HFFc6 (cell line): ENCODE measurements around the gene IL32. TPM values are rescaled to one million over a fixed set of nuclear protein-coding genes. Genes with fewer than 3 reads are reported as not detected.
"Not testable (repeated sequence)": the region's sequence is repeated elsewhere in the genome, so short reads cannot be mapped to it uniquely, and the experiment has no call there.

Experiments used
- DNase-seq: peaks from one replicate; pipeline ENCODE4 v3.0.0-alpha.2; 2018
- H3K27ac Mint-ChIP-seq: 2 replicates; pipeline ENCODE4 v1.8.0; 2020; ENCODE audit warnings: mild to moderate bottlenecking, mixed read lengths
- H3K27me3 Mint-ChIP-seq: 2 replicates; pipeline ENCODE4 v1.8.0; 2021; ENCODE audit warnings: mild to moderate bottlenecking, moderate library complexity, mixed read lengths; ENCODE audit not compliant: insufficient read depth
- H3K36me3 Mint-ChIP-seq: 2 replicates; pipeline ENCODE4 v1.8.0; 2021; ENCODE audit warnings: low read depth, mixed read lengths
- H3K4me1 Mint-ChIP-seq: 2 replicates; pipeline ENCODE4 v1.8.0; 2020; ENCODE audit warnings: low read depth, mixed read lengths
- H3K4me3 Mint-ChIP-seq: 2 replicates; pipeline ENCODE4 v1.8.0; 2020; ENCODE audit warnings: mild to moderate bottlenecking, moderate library complexity, mixed read lengths
- H3K9me3 Mint-ChIP-seq: 2 replicates; pipeline ENCODE4 v1.8.0; 2020; ENCODE audit warnings: mild to moderate bottlenecking, mixed read lengths
- total RNA-seq, 6 experiments: library from RNA; stranded (reverse); fragmentation: NEBNext Ultra II Directional; extraction: Animal tissue kit (Norgen Biotek cat#: 25700); gene quantifications; 2 replicates in 1 of 6; 3 replicates in 5 of 6; pipeline ENCODE4 v1.2.3, GENCODE V29; 2021
- TF ChIP-seq, protein P1 (sequence below): fragments of 200-600 bp; sonication (generic); IDR thresholded peaks from 2 replicates; pipeline ENCODE4 v1.5.0; 2021; ENCODE audit warnings: antibody characterized with exemption, mild to moderate bottlenecking

Gene IL32
- total RNA-seq, 6 experiments from 2014 or later, result 1.00 to 2.3 (median 1.7) TPM

- H3K27ac Mint-ChIP-seq, result no peak overlapping the region
- no peak overlapping the region for H3K4me3 Mint-ChIP-seq
- H3K9me3 Mint-ChIP-seq, result no peaks in the 10 kb centered on the region
- H3K27me3 Mint-ChIP-seq, result peaks cover 13% of the 10 kb centered on the region
- peaks cover 8% of the 10 kb centered on the region for H3K4me1 Mint-ChIP-seq
- no peak for DNase-seq
- TF ChIP-seq, protein P1, sequence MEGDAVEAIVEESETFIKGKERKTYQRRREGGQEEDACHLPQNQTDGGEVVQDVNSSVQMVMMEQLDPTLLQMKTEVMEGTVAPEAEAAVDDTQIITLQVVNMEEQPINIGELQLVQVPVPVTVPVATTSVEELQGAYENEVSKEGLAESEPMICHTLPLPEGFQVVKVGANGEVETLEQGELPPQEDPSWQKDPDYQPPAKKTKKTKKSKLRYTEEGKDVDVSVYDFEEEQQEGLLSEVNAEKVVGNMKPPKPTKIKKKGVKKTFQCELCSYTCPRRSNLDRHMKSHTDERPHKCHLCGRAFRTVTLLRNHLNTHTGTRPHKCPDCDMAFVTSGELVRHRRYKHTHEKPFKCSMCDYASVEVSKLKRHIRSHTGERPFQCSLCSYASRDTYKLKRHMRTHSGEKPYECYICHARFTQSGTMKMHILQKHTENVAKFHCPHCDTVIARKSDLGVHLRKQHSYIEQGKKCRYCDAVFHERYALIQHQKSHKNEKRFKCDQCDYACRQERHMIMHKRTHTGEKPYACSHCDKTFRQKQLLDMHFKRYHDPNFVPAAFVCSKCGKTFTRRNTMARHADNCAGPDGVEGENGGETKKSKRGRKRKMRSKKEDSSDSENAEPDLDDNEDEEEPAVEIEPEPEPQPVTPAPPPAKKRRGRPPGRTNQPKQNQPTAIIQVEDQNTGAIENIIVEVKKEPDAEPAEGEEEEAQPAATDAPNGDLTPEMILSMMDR, result no peak
- H3K36me3 Mint-ChIP-seq, result no peaks in the 10 kb centered on the region
These were observed 10.3 kb upstream of the IL32 start for GRCh38 chr16:3054965-3055733.

DNA sequence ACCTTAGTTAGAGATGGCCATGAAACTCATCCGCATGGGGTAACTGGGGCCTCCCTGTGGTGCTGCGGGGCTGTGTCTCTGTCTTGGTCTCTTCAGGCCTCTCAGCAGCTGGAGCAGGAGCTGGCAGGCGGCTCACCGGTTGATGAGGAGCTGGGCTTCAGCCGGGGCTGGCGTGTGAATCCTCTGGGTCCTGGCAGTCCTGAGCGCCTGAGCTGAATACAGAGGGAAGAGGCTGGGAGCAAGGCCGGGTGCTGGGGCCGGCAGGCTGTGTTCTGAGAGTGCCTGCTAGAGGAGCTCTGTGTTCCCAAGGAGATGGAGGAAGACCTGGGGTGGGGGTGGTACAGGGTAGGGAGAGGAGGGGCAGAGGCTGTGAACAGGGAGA, 9.7 kb upstream of the IL32 start:
- H3K27me3 Mint-ChIP-seq, DNase-seq, H3K4me3 Mint-ChIP-seq, H3K27ac Mint-ChIP-seq, H3K36me3 Mint-ChIP-seq, H3K4me1 Mint-ChIP-seq, H3K9me3 Mint-ChIP-seq: not testable (repeated sequence)

DNA sequence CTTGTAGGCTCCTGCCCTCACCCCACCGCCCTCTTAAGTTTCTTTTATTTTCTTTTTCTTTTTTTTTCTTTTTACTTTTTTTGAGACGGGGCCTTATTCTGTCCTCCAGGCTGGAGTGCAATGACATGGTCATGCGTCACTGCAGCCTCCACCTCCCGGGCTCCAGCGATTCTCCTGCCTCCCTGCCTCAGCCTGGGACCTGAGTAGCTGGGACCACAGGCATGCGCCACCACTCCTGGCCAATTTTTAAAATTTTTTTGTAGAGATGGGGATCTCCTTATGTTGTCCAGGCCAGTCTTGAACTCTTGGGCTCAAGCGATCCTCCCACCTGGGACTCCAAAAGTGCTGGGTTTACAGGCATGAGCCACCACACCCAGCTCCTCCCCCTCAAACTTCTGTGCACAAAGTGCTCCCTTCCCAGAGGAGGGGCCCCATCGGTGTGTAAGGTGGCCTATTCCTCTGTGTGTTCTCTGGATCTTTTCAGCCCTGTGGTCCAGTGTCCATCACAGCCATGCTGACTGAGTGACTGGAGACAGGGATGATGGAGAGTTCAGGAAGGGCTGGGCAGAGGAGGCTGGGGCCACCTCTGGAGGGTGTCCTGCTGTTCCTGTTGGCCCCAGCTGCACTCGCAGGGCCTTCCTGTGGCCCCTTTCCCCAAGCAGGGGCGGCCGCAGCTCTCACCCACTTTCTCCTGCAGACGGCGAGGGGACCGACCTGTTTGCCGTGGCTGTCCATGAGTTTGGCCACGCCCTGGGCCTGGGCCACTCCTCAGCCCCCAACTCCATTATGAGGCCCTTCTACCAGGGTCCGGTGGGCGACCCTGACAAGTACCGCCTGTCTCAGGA, 8.9 kb upstream of the IL32 start:
- H3K4me1 Mint-ChIP-seq, result peaks cover 8% of the 10 kb centered on the region
- H3K27ac Mint-ChIP-seq, result no peak overlapping the region
- no peaks in the 10 kb centered on the region for H3K36me3 Mint-ChIP-seq

DNA sequence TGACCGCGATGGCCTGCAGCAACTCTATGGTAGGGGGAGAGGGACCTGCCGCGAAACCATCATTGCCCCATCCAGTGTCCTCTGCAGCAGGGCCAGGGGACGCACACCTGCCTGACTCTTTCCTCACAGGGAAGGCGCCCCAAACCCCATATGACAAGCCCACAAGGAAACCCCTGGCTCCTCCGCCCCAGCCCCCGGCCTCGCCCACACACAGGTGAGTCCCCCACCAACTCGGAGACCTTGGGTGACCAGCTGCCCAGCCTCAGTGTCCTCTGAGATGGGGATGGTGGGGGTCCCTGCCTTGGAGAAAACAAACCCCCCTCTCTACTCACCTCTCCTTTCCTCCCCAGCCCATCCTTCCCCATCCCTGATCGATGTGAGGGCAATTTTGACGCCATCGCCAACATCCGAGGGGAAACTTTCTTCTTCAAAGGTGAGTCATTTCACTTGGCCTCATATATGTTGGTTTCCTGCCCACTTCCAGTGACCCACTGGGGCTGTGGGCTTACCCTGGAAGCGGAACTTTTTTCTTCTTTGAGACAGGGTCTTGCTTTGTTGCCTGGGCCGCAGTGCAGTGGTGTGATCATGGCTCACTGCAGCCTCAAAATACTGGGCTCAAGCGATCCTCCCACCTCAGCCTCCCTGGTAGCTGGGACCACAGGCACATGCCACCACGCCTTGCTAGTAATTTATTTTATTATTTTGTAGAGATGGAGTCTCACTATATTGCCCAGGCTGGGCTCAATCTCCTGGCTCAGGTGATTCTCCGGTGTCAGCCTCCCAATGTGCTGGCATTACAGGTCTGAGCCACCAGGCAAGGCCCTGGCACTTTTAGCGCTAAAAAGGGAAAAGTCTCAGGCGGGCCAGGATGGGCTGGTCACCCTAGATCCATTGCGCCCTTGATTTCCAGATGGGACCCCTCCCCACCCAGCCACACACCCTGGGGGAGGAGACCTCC, 8.0 kb upstream of the IL32 start:
- H3K36me3 Mint-ChIP-seq, result no peaks in the 10 kb centered on the region
- peaks cover 1% of the 10 kb centered on the region; the same call in 1 of the 2 replicates for H3K27me3 Mint-ChIP-seq
- TF ChIP-seq, protein P1, result no peak
- no peak overlapping the region for H3K27ac Mint-ChIP-seq
- H3K9me3 Mint-ChIP-seq, result no peaks in the 10 kb centered on the region
- H3K4me1 Mint-ChIP-seq, result peaks cover 8% of the 10 kb centered on the region
- DNase-seq, result no peak
- H3K4me3 Mint-ChIP-seq, result no peak overlapping the region

More for the DNA sequence above, 8.9 kb upstream of the IL32 start:
- TF ChIP-seq, protein P1, result no peak
- Mint-ChIP-seq H3K9me3 (no peaks in the 10 kb centered on the region), H3K27me3 (peaks cover 4% of the 10 kb centered on the region), H3K4me3 (no peak overlapping the region)
- DNase-seq, result no peak

DNA sequence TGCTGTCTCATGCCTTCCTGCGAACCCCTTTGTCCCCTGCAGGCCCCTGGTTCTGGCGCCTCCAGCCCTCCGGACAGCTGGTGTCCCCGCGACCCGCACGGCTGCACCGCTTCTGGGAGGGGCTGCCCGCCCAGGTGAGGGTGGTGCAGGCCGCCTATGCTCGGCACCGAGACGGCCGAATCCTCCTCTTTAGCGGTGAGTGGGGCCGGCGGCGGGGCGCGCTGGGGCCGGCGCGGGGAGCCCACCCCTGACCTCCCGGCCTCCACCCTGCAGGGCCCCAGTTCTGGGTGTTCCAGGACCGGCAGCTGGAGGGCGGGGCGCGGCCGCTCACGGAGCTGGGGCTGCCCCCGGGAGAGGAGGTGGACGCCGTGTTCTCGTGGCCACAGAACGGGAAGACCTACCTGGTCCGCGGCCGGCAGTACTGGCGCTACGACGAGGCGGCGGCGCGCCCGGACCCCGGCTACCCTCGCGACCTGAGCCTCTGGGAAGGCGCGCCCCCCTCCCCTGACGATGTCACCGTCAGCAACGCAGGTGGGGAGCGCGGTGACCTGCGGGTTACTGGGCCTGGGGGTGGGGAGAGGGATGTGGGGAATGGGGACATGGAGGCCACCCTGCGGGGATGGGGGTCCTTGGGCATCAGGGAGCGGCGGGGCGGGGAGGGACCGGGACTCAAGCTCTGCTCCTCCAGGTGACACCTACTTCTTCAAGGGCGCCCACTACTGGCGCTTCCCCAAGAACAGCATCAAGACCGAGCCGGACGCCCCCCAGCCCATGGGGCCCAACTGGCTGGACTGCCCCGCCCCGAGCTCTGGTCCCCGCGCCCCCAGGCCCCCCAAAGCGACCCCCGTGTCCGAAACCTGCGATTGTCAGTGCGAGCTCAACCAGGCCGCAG, 7.1 kb upstream of the IL32 start:
- TF ChIP-seq, protein P1, result no peak
- no peak for DNase-seq
- H3K4me3 Mint-ChIP-seq, result peak overlapping the region; percentile 89
- H3K4me1 Mint-ChIP-seq, result peaks cover 8% of the 10 kb centered on the region
- H3K36me3 Mint-ChIP-seq, result no peaks in the 10 kb centered on the region
- peaks cover 4% of the 10 kb centered on the region for H3K27me3 Mint-ChIP-seq
- H3K9me3 Mint-ChIP-seq, result no peaks in the 10 kb centered on the region
- H3K27ac Mint-ChIP-seq, result no peak overlapping the region; the same call in 1 of the 2 replicates
